K562 (cell line): ENCODE results near the gene MTG2. TPM values are rescaled to one million over a fixed set of nuclear protein-coding genes. Genes with fewer than 3 reads are reported as not detected.

Experiments used
- ATAC-seq: fragments of 200-7000 bp; cut with Tn5 transposase; 3 replicates; pipeline ENCODE4 v1.9.1; 2020; ENCODE audit warnings: moderate library complexity
- BruUV-seq: library from RNA; stranded (reverse); fragments of 400-500 nt; replicated peaks from 2 replicates; lab custom pipeline; 2021; lab: Mats Ljungman, UMichigan
- CTCF ChIA-PET: fragments of 300-600 bp; formaldehyde crosslinking; extraction: SDS; loops from one replicate; lab custom pipeline; 2021; ENCODE audit warnings: low intra/inter-chr PET ratio; lab: Yijun Ruan, JAX
- POLR2A ChIA-PET: fragments of 300-600, 350-650 bp; sonication (Branson Sonifier 250); formaldehyde crosslinking; extraction: SDS; loops from one replicate; lab custom pipeline; 2021; ENCODE audit warnings: antibody characterized with exemption, inconsistent platforms; lab: Yijun Ruan, JAX
- DNase-seq, 4 experiments: peaks; one replicate each; pipeline versions ENCODE4 v3.0.0 to v3.0.0-alpha.2; 2011 to 2018; ENCODE audit warnings: low spot score in 3 of 4, mixed read lengths in 3 of 4; ENCODE audit errors: extremely low read depth in 1 of 4
- FAIRE-seq: peaks from 2 replicates; lab custom pipeline; 2011; peaks lifted over from hg19 to GRCh38; lab: Jason Lieb, UNC
- H2AFZ ChIP-seq: 2 replicates; pipeline ENCODE4 v1.6.0; 2011; ENCODE audit warnings: low read depth, low read length, control low read depth, inconsistent platforms
- H3K27ac ChIP-seq: fragments of 200-600 bp; 3 replicates; pipeline ENCODE4 v1.8.0; 2011; ENCODE audit warnings: low read depth, mild to moderate bottlenecking, control low read depth, inconsistent platforms, low read length, moderate library complexity, mixed read lengths; ENCODE audit errors: extremely low read depth
- H3K27me3 ChIP-seq, 2 experiments: fragments of 300-600 bp in 1 of 2; 2 replicates in 1 of 2; 3 replicates in 1 of 2; pipeline versions ENCODE4 v1.6.0 to v1.8.0; 2011; ENCODE audit warnings: inconsistent platforms in 2 of 2, low read length in 2 of 2, mild to moderate bottlenecking in 1 of 2, mixed read lengths in 1 of 2, moderate library complexity in 1 of 2; ENCODE audit not compliant: control insufficient read depth in 2 of 2, insufficient read depth in 2 of 2
- H3K36me3 ChIP-seq: fragments of 300-600 bp; 3 replicates; pipeline ENCODE4 v1.8.0; 2011; ENCODE audit warnings: mild to moderate bottlenecking, low read length, inconsistent platforms; ENCODE audit not compliant: control insufficient read depth, insufficient read depth
- H3K4me1 ChIP-seq, 2 experiments: fragments of 200-600 bp in 1 of 2; replicated peaks in 1 of 2; 2 replicates in 1 of 2; 3 replicates in 1 of 2; pipeline versions ENCODE4 v1.5.1 to v1.8.0; 2011; ENCODE audit warnings: inconsistent platforms in 2 of 2, low read length in 2 of 2, mild to moderate bottlenecking in 1 of 2, mixed read lengths in 1 of 2, moderate library complexity in 1 of 2; ENCODE audit not compliant: control insufficient read depth in 2 of 2, insufficient read depth in 2 of 2
- H3K4me2 ChIP-seq: 2 replicates; pipeline ENCODE4 v1.6.1; 2011; ENCODE audit warnings: low read length, control low read depth, inconsistent platforms, mixed read lengths; ENCODE audit not compliant: insufficient read depth
- H3K4me3 ChIP-seq: fragments of 200-600 bp; sonication (generic), shearing (Covaris generic); 2 replicates; pipeline ENCODE4 v1.5.1; 2016; ENCODE audit warnings: control low read depth, inconsistent platforms
- H3K79me2 ChIP-seq: fragments of 200-600 bp; 3 replicates; pipeline ENCODE4 v1.8.0; 2011; ENCODE audit warnings: low read length, inconsistent platforms; ENCODE audit not compliant: control insufficient read depth, insufficient read depth
- H3K9ac ChIP-seq, 2 experiments: 2 replicates each; pipeline versions ENCODE4 v1.6.0 to v1.6.1; 2011; ENCODE audit warnings: low read depth in 2 of 2, low read length in 2 of 2, control low read depth in 1 of 2, inconsistent platforms in 1 of 2, mild to moderate bottlenecking in 1 of 2, mixed read lengths in 1 of 2; ENCODE audit not compliant: insufficient read depth in 1 of 2
- H3K9me1 ChIP-seq: one replicate; pipeline ENCODE4 v1.6.0; 2011; ENCODE audit warnings: inconsistent platforms, mild to moderate bottlenecking, low read length, moderate library complexity; ENCODE audit not compliant: control insufficient read depth, insufficient read depth
- H3K9me3 ChIP-seq: replicated peaks from 2 replicates; pipeline ENCODE4 v1.5.1; 2011; ENCODE audit warnings: low read depth, low read length, inconsistent platforms; ENCODE audit not compliant: control insufficient read depth, insufficient read depth
- H4K20me1 ChIP-seq: replicated peaks from 2 replicates; pipeline ENCODE4 v1.6.1; 2011; ENCODE audit warnings: low read length, inconsistent platforms, mixed read lengths; ENCODE audit not compliant: control insufficient read depth, insufficient read depth
- BRD4 ChIP-seq: fragments of 200-600 bp; sonication (generic); IDR thresholded peaks from 2 replicates; pipeline ENCODE4 v1.6.1; 2017; ENCODE audit warnings: inconsistent platforms
- FOXM1 ChIP-seq, 2 experiments: fragments of 450-650 bp in 1 of 2; sonication (generic) in 1 of 2; formaldehyde crosslinking in 1 of 2; IDR thresholded peaks; 2 replicates each; pipeline versions ENCODE4 v1.6.1 to v1.9.0; 2017 to 2022; ENCODE audit warnings: low read depth in 2 of 2, mild to moderate bottlenecking in 2 of 2, missing genetic modification reagents in 1 of 2, moderate library complexity in 1 of 2
- FOXP4 ChIP-seq: sonication (generic); formaldehyde crosslinking; IDR thresholded peaks from 2 replicates; pipeline ENCODE4 v1.8.0; 2022; ENCODE audit warnings: mild to moderate bottlenecking, missing genetic modification reagents, borderline replicate concordance
- POLR2A ChIP-seq: fragments of 450-650 bp; conservative IDR thresholded peaks from 2 replicates; pipeline ENCODE4 v1.6.1; 2016
- RBM34 ChIP-seq: fragments of 200-400 bp; formaldehyde crosslinking; IDR thresholded peaks from 2 replicates; pipeline ENCODE4 v1.6.1; 2018; ENCODE audit warnings: low read length, borderline replicate concordance; ENCODE audit not compliant: insufficient read depth
- SP2 ChIP-seq: IDR thresholded peaks from 2 replicates; pipeline ENCODE4 v1.6.1; 2011; ENCODE audit warnings: mild to moderate bottlenecking, low read depth, low read length, moderate library complexity; ENCODE audit not compliant: poor library complexity, severe bottlenecking; ENCODE audit errors: extremely low read depth
- ZEB2 ChIP-seq: fragments of 450-650 bp; IDR thresholded peaks from 2 replicates; pipeline ENCODE4 v1.6.1; 2016
- ZNF561 ChIP-seq: fragments of 450-650 bp; formaldehyde crosslinking; conservative IDR thresholded peaks from 2 replicates; pipeline ENCODE4 v1.4.0; 2020; ENCODE audit warnings: mild to moderate bottlenecking, moderate library complexity
- WGBS: fragments of 100-300 bp; shearing (Covaris generic); methylation state at CpG from one replicate; pipeline ENCODE4 v1.1.6; 2016; ENCODE audit warnings: low coverage, mixed read lengths; ENCODE audit not compliant: insufficient coverage; ENCODE audit errors: missing lambda C conversion rate; 5-methylcytosine and 5-hydroxymethylcytosine counted together
- in situ Hi-C: fragments of 300-500 bp; cut with MboI; formaldehyde crosslinking; loops from 4 replicates; pipeline ENCODE4 v1.15.0; 2018; ENCODE audit warnings: inconsistent platforms, mixed read lengths
- intact Hi-C: fragments of 100-400 bp; cut with micrococcal nuclease; formaldehyde crosslinking; loops from 2 replicates; pipeline ENCODE4 v1.14.2; 2022
- polyA plus RNA-seq, 8 experiments: library from polyadenylated mRNA; depleted of rRNA in 4 of 8; stranded (reverse) in 5 of 8; unstranded in 3 of 8; fragments of >200 nt; fragmentation: Nextera tagmentation in 2 of 8; fragmentation: Illumina TruSeq in 1 of 8; extraction: Ambion mirVana in 2 of 8; extraction: Trizol in 1 of 8; gene quantifications; 2 replicates each; pipeline versions ENCODE4 v1.2.1 to v1.2.3, GENCODE V29; 2011 to 2014; ENCODE audit warnings: inconsistent platforms in 1 of 8, missing spikeins in 1 of 8
- total RNA-seq, 7 experiments: library from RNA; depleted of rRNA in 6 of 7; stranded (reverse); fragments of >200 nt in 6 of 7; fragmentation: Illumina TruSeq in 2 of 7; extraction: Trizol in 2 of 7; gene quantifications; 2 replicates each; pipeline versions ENCODE4 v1.2.1 to v1.2.3, GENCODE V29; 2011 to 2021; ENCODE audit warnings: low replicate concordance in 1 of 7
- TF ChIP-seq, protein P1 (sequence below): fragments of 200-600 bp; sonication (generic); IDR thresholded peaks from one replicate; pipeline ENCODE4 v1.6.1; 2012; ENCODE audit warnings: mild to moderate bottlenecking, low read depth, low read length, inconsistent platforms

Gene MTG2
- total and polyA plus RNA-seq, 9 of the 15 experiments (the other 6 are each of a cell fraction or from before 2014, with no cell fraction given): 8.7 to 67.5 (median 44.5) TPM

GRCh38 chr20:62186096-62186426 is 3.2 kb downstream of the MTG2 start:
- intact Hi-C loops (no loop called here), in situ Hi-C loops (no loop called here)
- Histone ChIP-seq H3K9me1 (no peaks in the 10 kb centered on the region), H3K79me2 (peaks cover 83% of the 10 kb centered on the region), H3K27me3 (no peaks in the 10 kb centered on the region), H3K9me3 (no peaks in the 10 kb centered on the region), H3K4me1 (peaks cover 14 to 29% of the 10 kb centered on the region in 2 experiments), H3K4me2 (no peak overlapping the region), H3K9ac (no peak overlapping the region), H3K36me3 (peaks cover 41% of the 10 kb centered on the region), H2AFZ (no peak overlapping the region), H3K27ac (no peak overlapping the region), H4K20me1 (peaks cover 6% of the 10 kb centered on the region; the same call in 1 of the 2 replicates), H3K4me3 (no peak overlapping the region)
- ChIA-PET POLR2A (no interaction called here), CTCF (no interaction called here)
- DNase-seq (no peak), ATAC-seq (no peak), FAIRE-seq (no peak)
- no TSS peak for BruUV-seq
- 78% methylated on average over 3 of the region's 3 CpGs for WGBS
- TF ChIP-seq RBM34 (no peak), BRD4 (no peak), FOXP4 (CRISPR knock-in tag) (no peak), FOXM1 (IDR thresholded peaks at IDR 0.05; ENCODE audit: low read depth) (no peak), FOXM1 (CRISPR knock-in tag; IDR thresholded peaks at IDR 0.05; ENCODE audit: low read depth) (no peak), POLR2A (no peak), SP2 (no peak), ZNF561 (CRISPR knock-in tag) (no peak), ZEB2 (no peak)
- TF ChIP-seq, protein P1, sequence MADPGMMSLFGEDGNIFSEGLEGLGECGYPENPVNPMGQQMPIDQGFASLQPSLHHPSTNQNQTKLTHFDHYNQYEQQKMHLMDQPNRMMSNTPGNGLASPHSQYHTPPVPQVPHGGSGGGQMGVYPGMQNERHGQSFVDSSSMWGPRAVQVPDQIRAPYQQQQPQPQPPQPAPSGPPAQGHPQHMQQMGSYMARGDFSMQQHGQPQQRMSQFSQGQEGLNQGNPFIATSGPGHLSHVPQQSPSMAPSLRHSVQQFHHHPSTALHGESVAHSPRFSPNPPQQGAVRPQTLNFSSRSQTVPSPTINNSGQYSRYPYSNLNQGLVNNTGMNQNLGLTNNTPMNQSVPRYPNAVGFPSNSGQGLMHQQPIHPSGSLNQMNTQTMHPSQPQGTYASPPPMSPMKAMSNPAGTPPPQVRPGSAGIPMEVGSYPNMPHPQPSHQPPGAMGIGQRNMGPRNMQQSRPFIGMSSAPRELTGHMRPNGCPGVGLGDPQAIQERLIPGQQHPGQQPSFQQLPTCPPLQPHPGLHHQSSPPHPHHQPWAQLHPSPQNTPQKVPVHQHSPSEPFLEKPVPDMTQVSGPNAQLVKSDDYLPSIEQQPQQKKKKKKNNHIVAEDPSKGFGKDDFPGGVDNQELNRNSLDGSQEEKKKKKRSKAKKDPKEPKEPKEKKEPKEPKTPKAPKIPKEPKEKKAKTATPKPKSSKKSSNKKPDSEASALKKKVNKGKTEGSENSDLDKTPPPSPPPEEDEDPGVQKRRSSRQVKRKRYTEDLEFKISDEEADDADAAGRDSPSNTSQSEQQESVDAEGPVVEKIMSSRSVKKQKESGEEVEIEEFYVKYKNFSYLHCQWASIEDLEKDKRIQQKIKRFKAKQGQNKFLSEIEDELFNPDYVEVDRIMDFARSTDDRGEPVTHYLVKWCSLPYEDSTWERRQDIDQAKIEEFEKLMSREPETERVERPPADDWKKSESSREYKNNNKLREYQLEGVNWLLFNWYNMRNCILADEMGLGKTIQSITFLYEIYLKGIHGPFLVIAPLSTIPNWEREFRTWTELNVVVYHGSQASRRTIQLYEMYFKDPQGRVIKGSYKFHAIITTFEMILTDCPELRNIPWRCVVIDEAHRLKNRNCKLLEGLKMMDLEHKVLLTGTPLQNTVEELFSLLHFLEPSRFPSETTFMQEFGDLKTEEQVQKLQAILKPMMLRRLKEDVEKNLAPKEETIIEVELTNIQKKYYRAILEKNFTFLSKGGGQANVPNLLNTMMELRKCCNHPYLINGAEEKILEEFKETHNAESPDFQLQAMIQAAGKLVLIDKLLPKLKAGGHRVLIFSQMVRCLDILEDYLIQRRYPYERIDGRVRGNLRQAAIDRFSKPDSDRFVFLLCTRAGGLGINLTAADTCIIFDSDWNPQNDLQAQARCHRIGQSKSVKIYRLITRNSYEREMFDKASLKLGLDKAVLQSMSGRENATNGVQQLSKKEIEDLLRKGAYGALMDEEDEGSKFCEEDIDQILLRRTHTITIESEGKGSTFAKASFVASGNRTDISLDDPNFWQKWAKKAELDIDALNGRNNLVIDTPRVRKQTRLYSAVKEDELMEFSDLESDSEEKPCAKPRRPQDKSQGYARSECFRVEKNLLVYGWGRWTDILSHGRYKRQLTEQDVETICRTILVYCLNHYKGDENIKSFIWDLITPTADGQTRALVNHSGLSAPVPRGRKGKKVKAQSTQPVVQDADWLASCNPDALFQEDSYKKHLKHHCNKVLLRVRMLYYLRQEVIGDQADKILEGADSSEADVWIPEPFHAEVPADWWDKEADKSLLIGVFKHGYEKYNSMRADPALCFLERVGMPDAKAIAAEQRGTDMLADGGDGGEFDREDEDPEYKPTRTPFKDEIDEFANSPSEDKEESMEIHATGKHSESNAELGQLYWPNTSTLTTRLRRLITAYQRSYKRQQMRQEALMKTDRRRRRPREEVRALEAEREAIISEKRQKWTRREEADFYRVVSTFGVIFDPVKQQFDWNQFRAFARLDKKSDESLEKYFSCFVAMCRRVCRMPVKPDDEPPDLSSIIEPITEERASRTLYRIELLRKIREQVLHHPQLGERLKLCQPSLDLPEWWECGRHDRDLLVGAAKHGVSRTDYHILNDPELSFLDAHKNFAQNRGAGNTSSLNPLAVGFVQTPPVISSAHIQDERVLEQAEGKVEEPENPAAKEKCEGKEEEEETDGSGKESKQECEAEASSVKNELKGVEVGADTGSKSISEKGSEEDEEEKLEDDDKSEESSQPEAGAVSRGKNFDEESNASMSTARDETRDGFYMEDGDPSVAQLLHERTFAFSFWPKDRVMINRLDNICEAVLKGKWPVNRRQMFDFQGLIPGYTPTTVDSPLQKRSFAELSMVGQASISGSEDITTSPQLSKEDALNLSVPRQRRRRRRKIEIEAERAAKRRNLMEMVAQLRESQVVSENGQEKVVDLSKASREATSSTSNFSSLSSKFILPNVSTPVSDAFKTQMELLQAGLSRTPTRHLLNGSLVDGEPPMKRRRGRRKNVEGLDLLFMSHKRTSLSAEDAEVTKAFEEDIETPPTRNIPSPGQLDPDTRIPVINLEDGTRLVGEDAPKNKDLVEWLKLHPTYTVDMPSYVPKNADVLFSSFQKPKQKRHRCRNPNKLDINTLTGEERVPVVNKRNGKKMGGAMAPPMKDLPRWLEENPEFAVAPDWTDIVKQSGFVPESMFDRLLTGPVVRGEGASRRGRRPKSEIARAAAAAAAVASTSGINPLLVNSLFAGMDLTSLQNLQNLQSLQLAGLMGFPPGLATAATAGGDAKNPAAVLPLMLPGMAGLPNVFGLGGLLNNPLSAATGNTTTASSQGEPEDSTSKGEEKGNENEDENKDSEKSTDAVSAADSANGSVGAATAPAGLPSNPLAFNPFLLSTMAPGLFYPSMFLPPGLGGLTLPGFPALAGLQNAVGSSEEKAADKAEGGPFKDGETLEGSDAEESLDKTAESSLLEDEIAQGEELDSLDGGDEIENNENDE: no peak
